H9 (cell line): Measurements from ENCODE around the gene CTNNBL1. TPM values are rescaled to one million over a fixed set of nuclear protein-coding genes. Genes with fewer than 3 reads are reported as not detected.

ENCODE experiments used
- DNase-seq: peaks from one replicate; pipeline ENCODE4 v3.0.0-alpha.2; 2017
- H2AFZ ChIP-seq: one replicate; pipeline ENCODE4 v1.6.1; 2013; ENCODE audit warnings: mild to moderate bottlenecking, low read length, control low read depth, moderate library complexity
- H2AK5ac ChIP-seq: 2 replicates; pipeline ENCODE4 v1.6.1; 2013; ENCODE audit warnings: low read length, control low read depth, mixed read lengths; ENCODE audit not compliant: insufficient read length
- H2BK120ac ChIP-seq: one replicate; pipeline ENCODE4 v1.6.1; 2013; ENCODE audit warnings: low read depth, mild to moderate bottlenecking, low read length, control low read depth, inconsistent platforms; ENCODE audit not compliant: poor library complexity, severe bottlenecking
- H2BK12ac ChIP-seq: 2 replicates; pipeline ENCODE4 v1.6.1; 2013; ENCODE audit warnings: low read length, control low read depth, mixed read lengths, low read depth; ENCODE audit not compliant: insufficient read length
- H2BK15ac ChIP-seq: 2 replicates; pipeline ENCODE4 v1.6.1; 2013; ENCODE audit warnings: low read depth, low read length, control low read depth
- H2BK20ac ChIP-seq: one replicate; pipeline ENCODE4 v1.6.1; 2013; ENCODE audit warnings: low read depth, mild to moderate bottlenecking, low read length, control low read depth, inconsistent platforms; ENCODE audit not compliant: poor library complexity, severe bottlenecking
- H2BK5ac ChIP-seq: 2 replicates; pipeline ENCODE4 v1.6.1; 2013; ENCODE audit warnings: low read length, control low read depth, mixed read lengths; ENCODE audit not compliant: insufficient read length
- H3K14ac ChIP-seq: 2 replicates; pipeline ENCODE4 v1.6.1; 2013; ENCODE audit warnings: low read length, control low read depth; ENCODE audit not compliant: insufficient read depth
- H3K18ac ChIP-seq: 2 replicates; pipeline ENCODE4 v1.6.1; 2013; ENCODE audit warnings: low read depth, mild to moderate bottlenecking, mixed read lengths, low read length, control low read depth; ENCODE audit not compliant: insufficient read length
- H3K23ac ChIP-seq: 2 replicates; pipeline ENCODE4 v1.6.1; 2013; ENCODE audit warnings: low read length, control low read depth, mixed read lengths, low read depth; ENCODE audit not compliant: insufficient read length
- H3K23me2 ChIP-seq: 2 replicates; pipeline ENCODE4 v1.6.1; 2013; ENCODE audit warnings: low read depth, mild to moderate bottlenecking, mixed read lengths, low read length, control low read depth; ENCODE audit not compliant: insufficient read length, poor library complexity, severe bottlenecking
- H3K27ac ChIP-seq: 2 replicates; pipeline ENCODE4 v1.5.1; 2013; ENCODE audit warnings: low read length, control low read depth, mixed read lengths, low read depth; ENCODE audit not compliant: insufficient read length
- H3K27me3 ChIP-seq: 2 replicates; pipeline ENCODE4 v1.6.1; 2013; ENCODE audit warnings: low read length, control low read depth, inconsistent platforms; ENCODE audit not compliant: insufficient read depth
- H3K4ac ChIP-seq: 2 replicates; pipeline ENCODE4 v1.6.1; 2013; ENCODE audit warnings: low read depth, mild to moderate bottlenecking, control low read depth, inconsistent platforms, low read length, moderate library complexity
- H3K4me1 ChIP-seq: 2 replicates; pipeline ENCODE4 v1.6.1; 2013; ENCODE audit warnings: low read length, control low read depth, inconsistent platforms; ENCODE audit not compliant: insufficient read depth
- H3K4me2 ChIP-seq: 2 replicates; pipeline ENCODE4 v1.6.1; 2013; ENCODE audit warnings: low read length, control low read depth, mixed read lengths; ENCODE audit not compliant: insufficient read length, insufficient read depth
- H3K56ac ChIP-seq: 2 replicates; pipeline ENCODE4 v1.6.1; 2013; ENCODE audit warnings: low read depth, mild to moderate bottlenecking, mixed read lengths, low read length, control low read depth; ENCODE audit not compliant: insufficient read length
- H3K79me1 ChIP-seq: 2 replicates; pipeline ENCODE4 v1.6.1; 2013; ENCODE audit warnings: low read depth, mild to moderate bottlenecking, moderate library complexity, low read length, control low read depth, inconsistent platforms; ENCODE audit not compliant: insufficient read depth, poor library complexity, severe bottlenecking
- H3K79me2 ChIP-seq: 2 replicates; pipeline ENCODE4 v1.6.1; 2013; ENCODE audit warnings: low read length, control low read depth, inconsistent platforms; ENCODE audit not compliant: insufficient read depth
- H3K9ac ChIP-seq: 2 replicates; pipeline ENCODE4 v1.6.1; 2013; ENCODE audit warnings: low read length, control low read depth, mixed read lengths; ENCODE audit not compliant: insufficient read length; ENCODE audit errors: extremely low read depth
- H3K9me3 ChIP-seq: one replicate; pipeline ENCODE4 v1.6.1; 2013; ENCODE audit warnings: low read depth, low read length, inconsistent platforms; ENCODE audit not compliant: control insufficient read depth
- H3T11ph ChIP-seq: one replicate; pipeline ENCODE4 v1.6.1; 2013; ENCODE audit warnings: mild to moderate bottlenecking, low read length, control low read depth, inconsistent platforms
- H4K20me1 ChIP-seq: one replicate; pipeline ENCODE4 v1.6.1; 2013; ENCODE audit not compliant: control insufficient read depth, insufficient read length, insufficient read depth
- H4K5ac ChIP-seq: 2 replicates; pipeline ENCODE4 v1.6.1; 2013; ENCODE audit warnings: low read depth, mild to moderate bottlenecking, mixed read lengths, low read length, control low read depth; ENCODE audit not compliant: insufficient read length
- H4K8ac ChIP-seq: replicated peaks from 2 replicates; pipeline ENCODE4 v1.6.1; 2013; ENCODE audit warnings: low read length, control low read depth, mixed read lengths, low read depth; ENCODE audit not compliant: insufficient read length
- H4K91ac ChIP-seq: 2 replicates; pipeline ENCODE4 v1.6.1; 2013; ENCODE audit warnings: low read depth, mild to moderate bottlenecking, moderate library complexity, mixed read lengths, low read length, control low read depth; ENCODE audit not compliant: insufficient read length
- H3K27ac Mint-ChIP-seq, 3 experiments: 2 replicates in 2 of 3; 3 replicates in 1 of 3; pipeline ENCODE4 v1.8.0; 2020 to 2021; ENCODE audit warnings: mixed read lengths in 3 of 3, mild to moderate bottlenecking in 1 of 3, moderate library complexity in 1 of 3
- H3K27me3 Mint-ChIP-seq: 2 replicates; pipeline ENCODE4 v1.8.0; 2021; ENCODE audit warnings: low read depth, mild to moderate bottlenecking, moderate library complexity, mixed read lengths
- H3K36me3 Mint-ChIP-seq, 3 experiments: 2 replicates in 2 of 3; 3 replicates in 1 of 3; pipeline ENCODE4 v1.8.0; 2020 to 2021; ENCODE audit warnings: low read depth in 3 of 3, mixed read lengths in 3 of 3; ENCODE audit not compliant: insufficient read depth in 1 of 3
- H3K4me1 Mint-ChIP-seq, 2 experiments: 2 replicates each; pipeline ENCODE4 v1.8.0; 2020; ENCODE audit warnings: mixed read lengths in 2 of 2
- H3K4me3 Mint-ChIP-seq, 2 experiments: 2 replicates in 1 of 2; 3 replicates in 1 of 2; pipeline ENCODE4 v1.8.0; 2020 to 2021; ENCODE audit warnings: mild to moderate bottlenecking in 2 of 2, mixed read lengths in 2 of 2, moderate library complexity in 1 of 2
- H3K9me3 Mint-ChIP-seq, 2 experiments: 2 replicates in 1 of 2; 3 replicates in 1 of 2; pipeline ENCODE4 v1.8.0; 2020; ENCODE audit warnings: mild to moderate bottlenecking in 2 of 2, mixed read lengths in 2 of 2, moderate library complexity in 1 of 2
- WGBS: extraction: QIAGEN DNeasy Blood & Tissue Kit; methylation state at CpG from one replicate; pipeline ENCODE4 v1.1.7; 2013; ENCODE audit warnings: missing lambda C conversion rate, low lambda C conversion rate, mixed read lengths; ENCODE audit not compliant: insufficient read length; ENCODE audit errors: extremely low coverage; 5-methylcytosine and 5-hydroxymethylcytosine counted together
- total RNA-seq: library from RNA; stranded (reverse); gene quantifications from 2 replicates; pipeline ENCODE4 v1.2.1, GENCODE V29; 2021
- TF ChIP-seq, protein P1 (sequence below): fragments of 200-600 bp; sonication (generic); conservative IDR thresholded peaks from 3 replicates; pipeline ENCODE4 v1.8.0; 2021; ENCODE audit warnings: antibody characterized with exemption, mild to moderate bottlenecking

The CTNNBL1 gene
- total RNA-seq, 1 experiment from 2014 or later, result 67.2 TPM

DNA sequence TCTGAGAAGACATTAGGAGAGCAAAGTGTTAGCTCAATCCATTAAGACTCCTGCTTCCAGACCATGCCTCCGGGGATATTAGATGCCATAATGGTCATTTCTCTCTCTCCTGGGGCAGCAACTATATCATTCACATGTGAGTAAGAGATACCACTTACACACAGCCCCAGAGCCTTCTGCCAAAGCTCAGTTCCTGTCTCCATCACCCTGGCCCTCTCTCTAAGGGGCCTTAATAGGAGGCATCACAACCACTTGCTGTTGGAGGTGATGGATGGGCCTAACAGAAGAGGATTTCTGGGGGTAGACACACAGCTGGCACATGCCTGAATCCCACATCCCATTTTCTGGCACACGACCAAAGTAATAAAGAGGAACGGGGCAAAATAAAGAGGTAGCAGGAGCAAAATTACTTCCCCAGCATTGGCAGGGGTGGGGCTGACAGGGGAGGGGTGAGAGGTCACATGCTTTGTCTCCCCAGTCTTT, 175.1 kb downstream of the CTNNBL1 start:
- peak overlapping the region; percentile 45 to 74 (median 53); a peak in 4 of 7 replicates for H3K27ac Mint-ChIP-seq
- peaks cover 5% of the 10 kb centered on the region; the same call in 1 of the 2 replicates for H3K4me1 ChIP-seq
- no CpG with 5 or more reads among the region's 3 CpGs for whole genome bisulfite sequencing

More for the DNA sequence above, 175.1 kb downstream of the CTNNBL1 start:
- Mint-ChIP-seq H3K4me1 (peaks cover 24 to 33% of the 10 kb centered on the region in 2 experiments), H3K36me3 (peaks cover 8 to 22% (median 11%) of the 10 kb centered on the region in 3 experiments; a peak in 5 of 7 replicates), H3K27me3 (no peaks in the 10 kb centered on the region; the same call in none of the 2 replicates), H3K4me3 (no peak overlapping the region), H3K9me3 (no peaks in the 10 kb centered on the region)
- H3K23ac ChIP-seq, result no peak overlapping the region
- H3K4me2 ChIP-seq, result no peak overlapping the region
- no peak overlapping the region for H2BK120ac ChIP-seq
- peaks cover 2% of the 10 kb centered on the region for H4K20me1 ChIP-seq
- no peak overlapping the region for H3K9ac ChIP-seq
- no peak overlapping the region for H2BK20ac ChIP-seq
- no peak overlapping the region for H2BK15ac ChIP-seq
- TF ChIP-seq, protein P1, sequence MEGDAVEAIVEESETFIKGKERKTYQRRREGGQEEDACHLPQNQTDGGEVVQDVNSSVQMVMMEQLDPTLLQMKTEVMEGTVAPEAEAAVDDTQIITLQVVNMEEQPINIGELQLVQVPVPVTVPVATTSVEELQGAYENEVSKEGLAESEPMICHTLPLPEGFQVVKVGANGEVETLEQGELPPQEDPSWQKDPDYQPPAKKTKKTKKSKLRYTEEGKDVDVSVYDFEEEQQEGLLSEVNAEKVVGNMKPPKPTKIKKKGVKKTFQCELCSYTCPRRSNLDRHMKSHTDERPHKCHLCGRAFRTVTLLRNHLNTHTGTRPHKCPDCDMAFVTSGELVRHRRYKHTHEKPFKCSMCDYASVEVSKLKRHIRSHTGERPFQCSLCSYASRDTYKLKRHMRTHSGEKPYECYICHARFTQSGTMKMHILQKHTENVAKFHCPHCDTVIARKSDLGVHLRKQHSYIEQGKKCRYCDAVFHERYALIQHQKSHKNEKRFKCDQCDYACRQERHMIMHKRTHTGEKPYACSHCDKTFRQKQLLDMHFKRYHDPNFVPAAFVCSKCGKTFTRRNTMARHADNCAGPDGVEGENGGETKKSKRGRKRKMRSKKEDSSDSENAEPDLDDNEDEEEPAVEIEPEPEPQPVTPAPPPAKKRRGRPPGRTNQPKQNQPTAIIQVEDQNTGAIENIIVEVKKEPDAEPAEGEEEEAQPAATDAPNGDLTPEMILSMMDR, result no peak
- H4K8ac ChIP-seq, result no peak overlapping the region
- H2AK5ac ChIP-seq, result no peak overlapping the region
- no peaks in the 10 kb centered on the region for H3K23me2 ChIP-seq
- no peak overlapping the region for H3K27ac ChIP-seq
- no peak overlapping the region for H3K56ac ChIP-seq
- no peak overlapping the region for H3K14ac ChIP-seq
- no peak overlapping the region for H4K5ac ChIP-seq
- DNase-seq, result no peak
- no peak overlapping the region for H2BK12ac ChIP-seq
- H3K79me2 ChIP-seq, result no peaks in the 10 kb centered on the region
- no peaks in the 10 kb centered on the region for H3K79me1 ChIP-seq
- no peak overlapping the region for H3T11ph ChIP-seq
- no peak overlapping the region for H3K18ac ChIP-seq
- H3K27me3 ChIP-seq, result no peaks in the 10 kb centered on the region
- H4K91ac ChIP-seq, result no peak overlapping the region
- H2BK5ac ChIP-seq, result no peak overlapping the region
- no peak overlapping the region for H3K4ac ChIP-seq
- H3K9me3 ChIP-seq, result no peaks in the 10 kb centered on the region
- no peak overlapping the region for H2AFZ ChIP-seq
